ENCODE data around the gene RAPGEF3. TPM values are rescaled to one million over a fixed set of nuclear protein-coding genes. Genes with fewer than 3 reads are reported as not detected.

The RAPGEF3 gene
- total and polyA plus RNA-seq, 2 of the 8 experiments (the other 6 are each of a cell fraction or from before 2014, with no cell fraction given) = 5.0 to 9.4 TPM

DNA sequence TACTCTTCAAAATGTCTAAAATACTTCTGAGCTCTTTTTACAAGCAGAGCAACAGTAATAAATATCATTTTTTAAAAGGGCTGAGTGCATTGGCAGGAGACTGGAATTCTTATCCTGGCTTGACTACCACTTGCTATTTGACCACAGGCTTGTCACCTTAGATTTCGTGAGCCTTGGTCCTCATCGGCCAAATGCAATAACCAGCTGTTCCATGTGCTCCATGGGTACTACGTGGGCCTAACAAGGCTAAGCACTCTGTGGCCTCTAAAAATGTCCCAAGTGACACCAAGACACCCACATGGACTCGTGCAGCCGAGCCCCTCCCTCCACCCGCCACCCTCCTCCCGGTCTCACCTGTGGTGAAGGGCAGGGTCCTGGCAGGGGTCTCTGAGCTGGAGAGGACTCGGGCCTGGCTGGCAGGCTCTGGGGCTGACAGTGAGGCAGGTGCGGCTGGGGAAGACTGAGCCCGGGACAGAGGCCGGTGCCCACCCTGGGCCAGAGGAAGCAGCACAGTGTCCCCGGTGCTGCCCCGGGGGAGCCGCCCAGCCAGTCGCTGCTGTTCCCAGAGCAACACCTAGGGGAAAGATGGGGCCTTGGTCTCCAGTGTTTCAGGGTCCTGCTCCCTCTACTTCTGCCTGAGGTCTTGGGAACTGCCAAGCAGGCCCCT, 34.5 kb upstream of the RAPGEF3 start (continued):
- TF ChIP-seq KDM5A (IDR thresholded peaks at IDR 0.05; ENCODE audit: low read length) = no peak
- TF ChIP-seq CEBPB (IDR thresholded peaks at IDR 0.05; ENCODE audit: low read depth, low read length) = no peak
- TF ChIP-seq SUZ12 (IDR thresholded peaks at IDR 0.05; ENCODE audit: low read length) = no peak
- TF ChIP-seq SAP30 (IDR thresholded peaks at IDR 0.05; ENCODE audit: insufficient read depth, insufficient replicate concordance, low read length) = no peak
- no peak for TF ChIP-seq EGR1 (IDR thresholded peaks at IDR 0.05; ENCODE audit: borderline replicate concordance, low read depth, low read length)
- no peak for TF ChIP-seq HDAC6 (IDR thresholded peaks at IDR 0.05; ENCODE audit: low read depth, low read length)
- TF ChIP-seq ASH2L (IDR thresholded peaks at IDR 0.05; ENCODE audit: low read length) = no peak

Measured in H1 (cell line).